Neural cell (in vitro differentiated cells): ENCODE results near the gene PABPC1L2A. TPM values are rescaled to one million over a fixed set of nuclear protein-coding genes. Genes with fewer than 3 reads are reported as not detected.
"Not testable (repeated sequence)": the region's sequence is repeated elsewhere in the genome, so short reads cannot be mapped to it uniquely, and the experiment has no call there.

Experiments
- H2AFZ ChIP-seq: fragments of 200-600, 300-800 bp; sonication (generic), shearing (Covaris generic); 2 replicates; pipeline ENCODE4 v1.6.0; 2014; ENCODE audit warnings: low read depth, mild to moderate bottlenecking, antibody characterized with exemption, low read length, moderate library complexity
- H3F3A ChIP-seq: fragments of 200-600 bp; shearing (Covaris generic); 2 replicates; pipeline ENCODE4 v1.6.1; 2016; ENCODE audit warnings: mild to moderate bottlenecking, moderate library complexity, mixed read lengths, antibody characterized with exemption, low read length; ENCODE audit not compliant: insufficient read depth, poor library complexity, severe bottlenecking
- H3K27ac ChIP-seq: fragments of 200-600, 300-800 bp; sonication (generic), shearing (Covaris generic); 2 replicates; pipeline ENCODE4 v1.5.1; 2014; ENCODE audit warnings: mild to moderate bottlenecking, low read length, moderate library complexity
- H3K27me3 ChIP-seq: fragments of 300-800, 200-600 bp; sonication (generic), shearing (Covaris generic); 2 replicates; pipeline ENCODE4 v1.6.0; 2014; ENCODE audit warnings: mild to moderate bottlenecking, low read depth, low read length, moderate library complexity; ENCODE audit not compliant: insufficient read depth
- H3K36me3 ChIP-seq: fragments of 300-800, 200-600 bp; sonication (generic), shearing (Covaris generic); 2 replicates; pipeline ENCODE4 v1.5.1; 2014; ENCODE audit warnings: mild to moderate bottlenecking, antibody characterized with exemption, low read length, moderate library complexity; ENCODE audit not compliant: insufficient read depth
- H3K4me2 ChIP-seq: fragments of 300-800, 200-600 bp; sonication (generic), shearing (Covaris generic); 2 replicates; pipeline ENCODE4 v1.6.0; 2014; ENCODE audit warnings: mild to moderate bottlenecking, low read length
- H3K4me3 ChIP-seq: fragments of 300-800, 200-600 bp; sonication (generic), shearing (Covaris generic); 2 replicates; pipeline ENCODE4 v1.5.1; 2014; ENCODE audit warnings: mild to moderate bottlenecking, low read length, moderate library complexity
- H3K79me2 ChIP-seq: fragments of 200-600 bp; shearing (Covaris generic); replicated peaks from 2 replicates; pipeline ENCODE4 v1.6.0; 2014; ENCODE audit warnings: mild to moderate bottlenecking, low read length, moderate library complexity; ENCODE audit not compliant: insufficient read depth
- H3K9ac ChIP-seq: fragments of 300-800, 200-600 bp; sonication (generic), shearing (Covaris generic); 2 replicates; pipeline ENCODE4 v1.6.1; 2016; ENCODE audit warnings: mild to moderate bottlenecking, low read length, mixed read lengths
- H3K9me2 ChIP-seq: fragments of 200-600 bp; shearing (Covaris generic); 2 replicates; pipeline ENCODE4 v1.6.1; 2016; ENCODE audit warnings: mild to moderate bottlenecking, low read length, mixed read lengths; ENCODE audit not compliant: insufficient read depth
- H3K9me3 ChIP-seq: fragments of 200-600, 300-800 bp; sonication (generic), shearing (Covaris generic); 2 replicates; pipeline ENCODE4 v1.6.1; 2016; ENCODE audit warnings: mild to moderate bottlenecking, mixed run types, low read length, moderate library complexity, mixed read lengths
- H4K20me1 ChIP-seq: fragments of 200-600 bp; shearing (Covaris generic); 2 replicates; pipeline ENCODE4 v1.6.1; 2016; ENCODE audit warnings: mild to moderate bottlenecking, mixed run types; ENCODE audit not compliant: insufficient read depth
- EZH2 ChIP-seq: fragments of 200-600, 300-800 bp; shearing (Covaris generic), sonication (generic); IDR thresholded peaks from 2 replicates; pipeline ENCODE4 v1.6.1; 2014; ENCODE audit warnings: antibody characterized with exemption, low read length, borderline replicate concordance, mild to moderate bottlenecking; ENCODE audit not compliant: insufficient read depth, poor library complexity, severe bottlenecking
- TAF1 ChIP-seq: IDR thresholded peaks from 2 replicates; pipeline ENCODE4 v1.6.1; 2012; ENCODE audit warnings: low read depth
- polyA minus RNA-seq: library from RNA; depleted of rRNA, polyadenylated mRNA; stranded (reverse); fragments of >200 nt; gene quantifications from 2 replicates; pipeline ENCODE4 v1.2.3, GENCODE V29; 2014
- polyA plus RNA-seq: library from polyadenylated mRNA; depleted of rRNA; stranded (reverse); fragments of >200 nt; gene quantifications from 2 replicates; pipeline ENCODE4 v1.2.3, GENCODE V29; 2014
- TF ChIP-seq, protein P1 (sequence below): IDR thresholded peaks from 2 replicates; pipeline ENCODE4 v1.6.1; 2012; ENCODE audit warnings: borderline replicate concordance

Gene PABPC1L2A
- polyA plus RNA-seq = 0.38 and 0.56 TPM in 2 replicates
- 0.35 and 1.2 TPM in 2 replicates for polyA minus RNA-seq

DNA sequence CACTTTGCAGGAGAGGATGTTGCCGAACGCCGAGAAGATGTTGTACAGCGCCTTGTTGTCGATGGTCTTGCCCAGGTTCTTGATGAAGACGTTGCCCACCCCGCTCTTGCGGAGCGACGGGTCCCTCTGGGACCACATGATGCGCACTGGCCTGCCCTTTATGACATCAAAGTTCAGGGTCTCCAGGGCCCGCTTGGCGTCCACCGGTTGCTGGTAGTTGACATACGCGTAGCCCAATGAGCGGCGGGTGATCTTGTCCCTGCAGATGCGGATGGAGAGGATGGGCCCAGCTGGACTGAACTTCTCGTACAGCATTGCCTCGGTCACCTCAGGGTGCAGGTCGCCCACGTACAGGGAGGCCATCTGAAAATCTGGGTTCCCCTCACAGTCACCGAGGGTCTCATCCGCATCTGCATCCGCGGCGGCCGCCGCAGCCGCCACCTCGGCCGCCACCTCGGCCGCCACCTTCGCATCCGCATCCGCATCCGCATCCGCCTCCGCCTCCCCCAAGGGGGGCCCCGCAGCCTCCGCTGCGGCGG is at the start of gene PABPC1L2A:
TSS of gene PABPC1L2A (minus strand) at position 489 of the 539 bp plus-strand sequence. CDS start at position 363, 126 bp downstream.
- H2AFZ ChIP-seq, H3K27ac ChIP-seq, H3K27me3 ChIP-seq, H3K4me3 ChIP-seq, H3F3A ChIP-seq, H3K36me3 ChIP-seq, H3K9ac ChIP-seq, H3K79me2 ChIP-seq, H3K9me3 ChIP-seq, H3K4me2 ChIP-seq, H3K9me2 ChIP-seq, H4K20me1 ChIP-seq: not testable (repeated sequence)

DNA sequence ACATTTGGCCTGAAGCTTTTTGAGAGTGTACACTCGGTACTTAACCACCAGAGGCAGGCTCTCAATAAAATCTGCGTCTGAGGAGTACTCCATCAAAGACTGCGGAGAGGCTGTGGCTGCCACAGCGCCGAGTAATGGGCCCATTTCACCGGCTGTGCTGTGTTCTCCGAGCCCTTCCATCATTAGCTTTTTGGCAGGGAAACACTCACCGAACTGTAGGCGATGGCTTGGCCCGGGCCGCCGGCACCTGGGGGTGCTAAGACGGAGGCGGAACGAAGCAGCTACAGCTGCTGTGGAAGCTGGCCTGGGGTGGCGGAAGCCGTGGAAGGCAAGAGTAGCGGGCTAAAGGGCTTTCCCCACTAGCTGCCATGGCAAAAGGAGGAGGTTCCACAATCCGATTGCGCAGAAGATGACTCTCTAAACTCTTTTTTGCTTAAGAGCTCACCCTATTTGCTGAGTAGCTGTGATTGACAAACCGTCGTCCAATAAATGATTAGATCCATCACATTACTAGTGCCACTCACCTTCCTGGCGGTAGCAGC is 48.5 kb upstream of the PABPC1L2A start:
- TF ChIP-seq TAF1 (no peak), EZH2 (no peak)
- H3K4me3 ChIP-seq = no peak overlapping the region
- no peak overlapping the region for H3K9ac ChIP-seq
- no peak overlapping the region for H2AFZ ChIP-seq
- H3K9me3 ChIP-seq = no peaks in the 10 kb centered on the region
- H3K4me2 ChIP-seq = no peak overlapping the region
- H3K36me3 ChIP-seq = no peaks in the 10 kb centered on the region
- H3F3A ChIP-seq = no peaks in the 10 kb centered on the region
- H3K79me2 ChIP-seq = no peaks in the 10 kb centered on the region
- H3K27me3 ChIP-seq = no peaks in the 10 kb centered on the region
- no peaks in the 10 kb centered on the region for H4K20me1 ChIP-seq
- no peak overlapping the region for H3K27ac ChIP-seq
- H3K9me2 ChIP-seq = no peaks in the 10 kb centered on the region

DNA sequence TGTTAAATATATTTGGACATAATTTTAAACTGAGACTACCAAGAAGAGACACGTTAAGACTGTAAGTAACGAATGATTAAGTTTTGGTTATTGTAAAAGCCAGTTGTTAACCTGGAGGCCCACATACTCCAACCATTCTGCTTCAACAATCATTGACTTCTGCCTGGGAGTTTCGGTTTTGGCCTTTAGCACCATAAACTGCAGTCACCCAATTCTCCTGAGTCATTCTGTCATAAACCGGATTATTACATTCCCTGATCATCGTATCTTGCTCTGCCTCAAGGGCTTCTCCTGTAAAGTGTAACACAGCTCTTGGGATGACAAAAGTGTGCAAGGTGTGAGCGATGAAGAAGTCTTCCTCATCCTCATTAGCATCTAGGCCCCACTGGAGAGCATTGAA is 46.9 kb upstream of the PABPC1L2A start:
- TF ChIP-seq, protein P1, sequence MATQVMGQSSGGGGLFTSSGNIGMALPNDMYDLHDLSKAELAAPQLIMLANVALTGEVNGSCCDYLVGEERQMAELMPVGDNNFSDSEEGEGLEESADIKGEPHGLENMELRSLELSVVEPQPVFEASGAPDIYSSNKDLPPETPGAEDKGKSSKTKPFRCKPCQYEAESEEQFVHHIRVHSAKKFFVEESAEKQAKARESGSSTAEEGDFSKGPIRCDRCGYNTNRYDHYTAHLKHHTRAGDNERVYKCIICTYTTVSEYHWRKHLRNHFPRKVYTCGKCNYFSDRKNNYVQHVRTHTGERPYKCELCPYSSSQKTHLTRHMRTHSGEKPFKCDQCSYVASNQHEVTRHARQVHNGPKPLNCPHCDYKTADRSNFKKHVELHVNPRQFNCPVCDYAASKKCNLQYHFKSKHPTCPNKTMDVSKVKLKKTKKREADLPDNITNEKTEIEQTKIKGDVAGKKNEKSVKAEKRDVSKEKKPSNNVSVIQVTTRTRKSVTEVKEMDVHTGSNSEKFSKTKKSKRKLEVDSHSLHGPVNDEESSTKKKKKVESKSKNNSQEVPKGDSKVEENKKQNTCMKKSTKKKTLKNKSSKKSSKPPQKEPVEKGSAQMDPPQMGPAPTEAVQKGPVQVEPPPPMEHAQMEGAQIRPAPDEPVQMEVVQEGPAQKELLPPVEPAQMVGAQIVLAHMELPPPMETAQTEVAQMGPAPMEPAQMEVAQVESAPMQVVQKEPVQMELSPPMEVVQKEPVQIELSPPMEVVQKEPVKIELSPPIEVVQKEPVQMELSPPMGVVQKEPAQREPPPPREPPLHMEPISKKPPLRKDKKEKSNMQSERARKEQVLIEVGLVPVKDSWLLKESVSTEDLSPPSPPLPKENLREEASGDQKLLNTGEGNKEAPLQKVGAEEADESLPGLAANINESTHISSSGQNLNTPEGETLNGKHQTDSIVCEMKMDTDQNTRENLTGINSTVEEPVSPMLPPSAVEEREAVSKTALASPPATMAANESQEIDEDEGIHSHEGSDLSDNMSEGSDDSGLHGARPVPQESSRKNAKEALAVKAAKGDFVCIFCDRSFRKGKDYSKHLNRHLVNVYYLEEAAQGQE = no peak
- no peak for TF ChIP-seq TAF1
- no peak for TF ChIP-seq EZH2
- no peaks in the 10 kb centered on the region for H3K27me3 ChIP-seq
- no peaks in the 10 kb centered on the region for H3K79me2 ChIP-seq
- H2AFZ ChIP-seq = no peak overlapping the region
- no peaks in the 10 kb centered on the region for H3K9me2 ChIP-seq
- no peaks in the 10 kb centered on the region for H4K20me1 ChIP-seq
- H3K9ac ChIP-seq = no peak overlapping the region
- no peaks in the 10 kb centered on the region for H3K9me3 ChIP-seq
- H3K4me3 ChIP-seq = no peak overlapping the region
- H3K4me2 ChIP-seq = no peak overlapping the region
- no peaks in the 10 kb centered on the region for H3K36me3 ChIP-seq
- no peak overlapping the region for H3K27ac ChIP-seq
- H3F3A ChIP-seq = no peaks in the 10 kb centered on the region

DNA sequence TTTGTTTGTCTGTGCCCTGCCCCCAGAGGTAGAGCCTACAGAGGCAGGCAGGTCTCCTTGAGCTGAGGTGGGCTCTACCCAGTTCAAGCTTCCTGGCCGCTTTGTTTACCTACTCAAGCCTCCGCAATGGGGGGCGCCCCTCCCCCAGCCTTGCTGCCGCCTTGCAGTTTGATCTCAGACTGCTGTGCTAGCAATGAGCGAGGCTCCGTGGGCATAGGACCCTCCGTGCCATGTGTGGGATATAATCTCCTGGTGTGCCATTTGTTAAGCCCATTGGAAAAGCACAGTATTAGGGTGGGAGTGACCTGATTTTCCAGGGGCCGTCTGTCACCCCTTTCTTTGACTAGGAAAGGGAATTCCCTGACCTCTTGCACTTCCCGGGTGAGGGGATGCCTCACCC is 20.2 kb upstream of the PABPC1L2A start:
- H3K4me3 ChIP-seq, H3K9me2 ChIP-seq, H4K20me1 ChIP-seq, H3K9me3 ChIP-seq, H3K27ac ChIP-seq, H3K9ac ChIP-seq, H3K36me3 ChIP-seq, H2AFZ ChIP-seq, H3F3A ChIP-seq, H3K27me3 ChIP-seq, H3K4me2 ChIP-seq, H3K79me2 ChIP-seq: not testable (repeated sequence)

DNA sequence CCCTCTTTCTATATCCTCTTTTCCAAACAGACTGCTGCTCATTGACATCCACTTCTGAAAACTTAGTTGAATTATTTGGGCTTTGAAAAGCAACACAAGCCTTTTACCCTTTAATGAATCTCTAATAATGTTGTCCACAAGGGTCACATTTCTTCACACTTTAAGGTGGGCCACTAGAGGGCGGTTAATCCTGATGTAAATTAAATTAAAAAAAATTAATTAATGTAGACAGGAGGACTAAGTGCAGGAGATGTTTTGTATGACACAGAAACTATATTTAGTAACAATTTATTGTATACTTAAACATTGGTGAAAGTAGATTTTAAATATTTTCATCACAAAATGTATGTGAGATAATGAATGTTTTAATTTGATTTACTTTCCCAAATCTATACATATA is 7.5 kb upstream of the PABPC1L2A start:
- not testable (repeated sequence) for H3K79me2 ChIP-seq, H3K27ac ChIP-seq, H3K4me3 ChIP-seq, H3K9me3 ChIP-seq, H3K9me2 ChIP-seq, H3F3A ChIP-seq, H2AFZ ChIP-seq, H3K27me3 ChIP-seq, H3K36me3 ChIP-seq, H3K4me2 ChIP-seq, H4K20me1 ChIP-seq, H3K9ac ChIP-seq

DNA sequence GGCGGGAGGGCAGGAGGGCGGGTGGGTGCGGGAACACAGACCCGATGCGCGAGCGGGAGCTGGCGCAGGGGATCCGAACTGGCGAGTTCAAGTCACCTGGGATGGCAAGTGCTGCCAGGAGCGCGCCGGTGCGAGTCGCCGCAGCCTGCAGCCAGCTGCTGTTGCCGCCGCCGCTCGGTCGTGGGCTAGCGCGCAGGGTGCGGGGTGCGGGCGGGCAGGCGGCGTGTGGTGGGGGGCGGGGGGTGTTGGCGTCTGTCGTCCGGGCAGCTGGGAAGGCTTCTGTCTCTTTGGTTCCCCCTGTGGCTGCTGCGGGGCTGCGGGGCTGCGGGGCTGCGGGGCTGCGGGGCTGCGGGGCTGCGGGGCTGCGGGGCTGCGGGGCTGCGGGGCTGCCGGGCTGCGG is 572 bp upstream of the PABPC1L2A start:
- not testable (repeated sequence) for H3K27me3 ChIP-seq, H3K9ac ChIP-seq, H2AFZ ChIP-seq, H3K36me3 ChIP-seq, H3F3A ChIP-seq, H3K9me3 ChIP-seq, H4K20me1 ChIP-seq, H3K79me2 ChIP-seq, H3K9me2 ChIP-seq, H3K4me2 ChIP-seq, H3K27ac ChIP-seq, H3K4me3 ChIP-seq
